B cell (primary cell): ENCODE results near the gene TENT5A.

Experiments used
- CTCF ChIP-seq: fragments of 200-600 bp; IDR thresholded peaks from one replicate; pipeline ENCODE4 v1.8.0; 2022; ENCODE audit warnings: antibody characterized with exemption, mild to moderate bottlenecking
- EZH2 ChIP-seq: IDR thresholded peaks from 2 replicates; pipeline ENCODE4 v1.6.1; 2012; ENCODE audit warnings: borderline replicate concordance, low read depth, mild to moderate bottlenecking, moderate library complexity, low read length; ENCODE audit not compliant: insufficient read depth, poor library complexity, severe bottlenecking

- TF ChIP-seq CTCF: no peak
- TF ChIP-seq EZH2: no peak
Observed at GRCh38 chr6:81748994-81749393, 3.5 kb downstream of the TENT5A start.
